ENCODE results near the gene PAX9. TPM values are rescaled to one million over a fixed set of nuclear protein-coding genes. Genes with fewer than 3 reads are reported as not detected.

Gene PAX9
- total RNA-seq, 2 donors from 2014 or later, result 0.25 to 0.77 TPM

DNA sequence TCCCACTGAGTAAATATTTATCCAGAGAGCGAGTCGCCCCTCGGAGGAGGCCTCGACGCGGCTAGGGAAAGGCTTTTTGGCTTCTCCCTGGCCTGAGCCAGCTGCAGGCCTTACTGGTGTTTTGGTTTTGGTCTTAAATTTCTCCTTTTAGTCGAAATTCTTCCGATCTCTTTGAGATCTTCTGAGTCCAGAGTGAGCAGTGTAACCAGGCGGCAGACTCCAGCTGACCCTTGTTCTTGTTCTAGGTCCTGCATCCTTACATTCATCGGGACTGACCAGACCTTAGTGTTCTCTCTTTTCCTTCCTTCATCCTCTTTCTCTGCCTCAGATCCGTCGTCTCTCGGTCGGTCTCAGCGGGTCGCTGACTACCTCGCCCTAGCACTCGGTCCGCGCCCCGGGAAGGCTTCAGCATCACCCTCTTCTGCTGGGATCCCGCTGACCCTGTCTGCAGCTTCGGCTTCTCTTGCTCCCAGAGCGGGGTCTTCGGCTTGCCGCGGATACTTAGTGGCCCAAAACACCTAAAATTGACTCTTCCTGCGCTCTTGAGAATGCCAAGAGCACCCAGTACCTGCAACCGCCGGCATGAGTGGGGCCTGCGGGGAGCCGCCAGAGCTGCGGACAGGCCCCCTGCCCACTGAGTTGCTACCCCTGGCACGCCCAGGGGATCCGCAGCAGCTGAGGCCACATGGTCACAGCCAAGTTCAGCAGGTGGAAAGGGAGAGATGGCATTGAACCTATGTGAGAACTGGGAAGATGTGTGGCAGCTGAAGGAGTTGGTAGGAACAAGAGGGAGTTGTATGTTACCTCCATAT, 2.4 kb upstream of the PAX9 start:
- Histone ChIP-seq H3K27ac (no peak overlapping the region), H3K9me3 (no peaks in the 10 kb centered on the region), H3K27me3 (peaks cover 95% of the 10 kb centered on the region), H3K36me3 (no peaks in the 10 kb centered on the region), H3K9ac (ENCODE audit: low read depth in 2 of 2, low read length in 2 of 2) (no peak overlapping the region), H3K4me1 (peaks cover 17% of the 10 kb centered on the region), H3K4me3 (no peak overlapping the region)
- intact Hi-C loops (cut with DNase I), result loop anchor here (10.0 kb wide), 1 partner anchor 206 kb away; no protein-coding TSS in a partner anchor
- DNase-seq, result no peak
- TF ChIP-seq, protein P1, sequence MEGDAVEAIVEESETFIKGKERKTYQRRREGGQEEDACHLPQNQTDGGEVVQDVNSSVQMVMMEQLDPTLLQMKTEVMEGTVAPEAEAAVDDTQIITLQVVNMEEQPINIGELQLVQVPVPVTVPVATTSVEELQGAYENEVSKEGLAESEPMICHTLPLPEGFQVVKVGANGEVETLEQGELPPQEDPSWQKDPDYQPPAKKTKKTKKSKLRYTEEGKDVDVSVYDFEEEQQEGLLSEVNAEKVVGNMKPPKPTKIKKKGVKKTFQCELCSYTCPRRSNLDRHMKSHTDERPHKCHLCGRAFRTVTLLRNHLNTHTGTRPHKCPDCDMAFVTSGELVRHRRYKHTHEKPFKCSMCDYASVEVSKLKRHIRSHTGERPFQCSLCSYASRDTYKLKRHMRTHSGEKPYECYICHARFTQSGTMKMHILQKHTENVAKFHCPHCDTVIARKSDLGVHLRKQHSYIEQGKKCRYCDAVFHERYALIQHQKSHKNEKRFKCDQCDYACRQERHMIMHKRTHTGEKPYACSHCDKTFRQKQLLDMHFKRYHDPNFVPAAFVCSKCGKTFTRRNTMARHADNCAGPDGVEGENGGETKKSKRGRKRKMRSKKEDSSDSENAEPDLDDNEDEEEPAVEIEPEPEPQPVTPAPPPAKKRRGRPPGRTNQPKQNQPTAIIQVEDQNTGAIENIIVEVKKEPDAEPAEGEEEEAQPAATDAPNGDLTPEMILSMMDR (IDR thresholded peaks at IDR 0.05), result no peak

DNA sequence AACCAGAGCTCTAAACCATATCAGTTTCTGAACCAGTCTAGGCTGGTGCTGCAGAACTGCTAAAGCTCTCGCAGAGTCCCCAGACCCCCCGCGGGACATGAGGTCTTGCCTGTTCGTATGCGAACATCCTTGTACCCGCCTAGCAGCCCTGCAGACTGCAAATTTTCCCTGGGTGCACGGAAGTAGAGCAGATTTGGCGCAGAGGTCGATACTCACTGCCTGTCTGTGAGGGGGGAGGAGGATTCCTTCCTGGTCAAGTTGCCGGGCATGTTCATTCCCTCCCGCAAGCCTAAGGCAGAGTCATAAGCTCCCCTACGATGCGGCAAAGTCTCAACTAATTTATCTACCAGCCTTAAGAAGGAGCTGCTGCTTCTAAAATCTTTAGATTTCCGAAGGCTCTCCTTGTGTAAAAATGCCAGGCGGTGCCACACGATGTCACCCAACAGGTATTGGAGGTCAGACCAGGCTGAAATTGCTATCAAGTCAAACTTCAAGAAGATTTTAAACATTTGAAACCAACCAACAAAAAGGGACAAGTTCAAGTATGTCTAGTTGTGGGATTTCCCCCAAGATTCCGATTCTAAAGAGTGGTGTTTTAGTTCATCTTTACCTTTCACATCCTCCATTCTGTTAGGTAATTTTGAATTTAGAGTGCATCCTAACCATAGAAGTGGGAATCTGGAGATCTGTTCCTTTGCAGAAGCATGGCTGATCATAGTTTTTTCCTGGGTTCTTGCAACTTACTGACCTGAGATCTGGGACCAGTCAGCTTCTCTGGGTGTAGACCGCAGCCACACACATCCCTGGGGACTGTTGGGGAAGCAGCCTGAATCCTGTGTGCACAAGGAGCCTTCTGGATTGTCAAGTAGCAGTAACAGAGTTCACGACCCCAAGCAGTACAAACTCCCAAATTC, 1.6 kb upstream of the PAX9 start:
- Histone ChIP-seq H3K27ac (no peak overlapping the region), H3K4me1 (peaks cover 17% of the 10 kb centered on the region), H3K36me3 (no peaks in the 10 kb centered on the region), H3K27me3 (peaks cover 95% of the 10 kb centered on the region), H3K9ac (ENCODE audit: low read depth in 2 of 2, low read length in 2 of 2) (no peak overlapping the region), H3K9me3 (no peaks in the 10 kb centered on the region), H3K4me3 (no peak overlapping the region)
- no peak for DNase-seq
- TF ChIP-seq, protein P1 (IDR thresholded peaks at IDR 0.05), result no peak
- intact Hi-C loops (cut with DNase I), result loop anchor here (10.0 kb wide), 1 partner anchor 205 kb away; no protein-coding TSS in a partner anchor

GRCh38 chr14:36660736-36661505, 739 bp upstream of the PAX9 start:
- no peak for DNase-seq
- Histone ChIP-seq H3K27ac (no peak overlapping the region), H3K4me1 (peaks cover 17% of the 10 kb centered on the region), H3K4me3 (peak overlapping the region; percentile 35), H3K36me3 (no peaks in the 10 kb centered on the region), H3K27me3 (peaks cover 95% of the 10 kb centered on the region), H3K9me3 (no peaks in the 10 kb centered on the region), H3K9ac (ENCODE audit: low read depth in 2 of 2, low read length in 2 of 2) (no peak overlapping the region)
- intact Hi-C loops (cut with DNase I), result no loop called here
- TF ChIP-seq, protein P1 (IDR thresholded peaks at IDR 0.05), result no peak

GRCh38 chr14:36662258-36662542, 540 bp downstream of the PAX9 start:
- intact Hi-C loops (cut with DNase I), result no loop called here
- peaks cover 95% of the 10 kb centered on the region for H3K27me3 ChIP-seq
- DNase-seq, result no peak
- no peak overlapping the region for H3K27ac ChIP-seq
- TF ChIP-seq, protein P1 (IDR thresholded peaks at IDR 0.05), result no peak
- no peaks in the 10 kb centered on the region for H3K36me3 ChIP-seq
- H3K4me3 ChIP-seq, result peak overlapping the region; percentile 35
- peak overlapping the region in 1 of 2 donors; percentile 19 for H3K9ac ChIP-seq (ENCODE audit: low read depth in 2 of 2, low read length in 2 of 2)
- H3K4me1 ChIP-seq, result peaks cover 17% of the 10 kb centered on the region
- no peaks in the 10 kb centered on the region for H3K9me3 ChIP-seq
